ENCODE data around the gene TBC1D16.

Gene TBC1D16

DNA sequence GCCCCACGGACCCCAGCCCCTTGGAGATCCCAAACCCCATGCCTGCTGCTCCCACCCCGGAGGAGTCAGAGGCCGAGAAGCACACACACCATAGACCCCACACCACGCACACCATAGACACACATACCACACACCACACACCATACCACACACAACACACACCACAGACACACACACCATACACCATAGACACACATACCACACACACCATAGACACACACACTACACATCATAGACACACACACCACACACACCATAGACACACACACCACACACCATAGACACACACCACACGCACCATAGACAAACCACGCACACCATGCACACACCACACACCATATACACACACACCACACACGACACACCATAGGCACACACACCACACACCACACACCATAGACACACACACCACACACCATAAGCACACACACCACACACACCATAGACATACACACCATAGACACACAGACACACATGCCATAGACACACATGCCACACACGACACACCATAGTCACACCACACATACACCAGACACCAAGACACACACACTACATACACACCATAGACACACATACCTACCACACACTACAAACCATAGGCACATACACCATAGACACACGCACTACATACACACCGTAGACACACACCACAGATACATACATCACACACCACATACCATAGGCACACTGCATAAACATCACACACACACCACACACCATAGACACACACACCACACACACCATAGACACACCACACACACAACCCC lies 11.3 kb downstream of the TBC1D16 start:
- no peak for DNase-seq

GRCh38 chr17:80023481-80024205 lies 12.0 kb downstream of the TBC1D16 start:
- DNase-seq: no peak

- no peak for DNase-seq
Observed at GRCh38 chr17:80021600-80021999, 14.1 kb downstream of the TBC1D16 start.

DNA sequence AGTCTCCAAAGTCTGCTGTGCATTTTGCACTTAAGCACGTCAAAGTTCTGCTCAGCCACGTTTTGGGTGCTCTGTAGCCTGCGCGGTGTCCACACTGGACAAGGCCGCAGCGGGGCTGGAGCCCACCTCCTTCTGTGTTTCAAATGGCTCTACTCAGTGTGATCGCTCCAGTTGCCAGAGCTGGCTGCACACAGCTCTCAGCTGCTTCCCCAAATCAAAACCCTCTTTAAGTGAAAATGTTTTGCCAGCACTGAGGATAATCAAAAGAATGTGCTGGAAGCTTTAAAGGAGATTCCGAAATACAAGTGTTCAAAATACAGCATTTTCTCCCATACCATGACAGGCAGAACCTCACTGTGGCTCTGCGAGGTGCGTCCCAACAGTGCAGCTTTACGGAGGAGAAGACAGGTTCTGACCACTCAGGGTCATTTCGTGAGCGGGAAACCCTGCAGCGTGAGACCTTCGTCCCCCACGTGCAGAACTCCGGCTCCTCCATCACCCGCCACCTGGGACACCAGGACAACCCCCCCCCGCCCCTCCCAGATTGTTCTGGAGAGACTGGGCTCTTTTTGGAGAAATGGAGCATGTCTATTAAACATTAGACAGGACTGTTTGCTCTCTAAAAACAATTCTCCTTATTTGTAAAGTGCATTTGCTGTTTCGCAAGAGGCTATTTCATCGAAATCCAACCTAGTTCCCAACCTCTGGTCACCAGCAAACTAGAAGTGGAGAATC lies 16.6 kb downstream of the TBC1D16 start:
- DNase-seq: no peak

- no peak for DNase-seq
Observed at GRCh38 chr17:80017226-80018010, 18.3 kb downstream of the TBC1D16 start.

DNA sequence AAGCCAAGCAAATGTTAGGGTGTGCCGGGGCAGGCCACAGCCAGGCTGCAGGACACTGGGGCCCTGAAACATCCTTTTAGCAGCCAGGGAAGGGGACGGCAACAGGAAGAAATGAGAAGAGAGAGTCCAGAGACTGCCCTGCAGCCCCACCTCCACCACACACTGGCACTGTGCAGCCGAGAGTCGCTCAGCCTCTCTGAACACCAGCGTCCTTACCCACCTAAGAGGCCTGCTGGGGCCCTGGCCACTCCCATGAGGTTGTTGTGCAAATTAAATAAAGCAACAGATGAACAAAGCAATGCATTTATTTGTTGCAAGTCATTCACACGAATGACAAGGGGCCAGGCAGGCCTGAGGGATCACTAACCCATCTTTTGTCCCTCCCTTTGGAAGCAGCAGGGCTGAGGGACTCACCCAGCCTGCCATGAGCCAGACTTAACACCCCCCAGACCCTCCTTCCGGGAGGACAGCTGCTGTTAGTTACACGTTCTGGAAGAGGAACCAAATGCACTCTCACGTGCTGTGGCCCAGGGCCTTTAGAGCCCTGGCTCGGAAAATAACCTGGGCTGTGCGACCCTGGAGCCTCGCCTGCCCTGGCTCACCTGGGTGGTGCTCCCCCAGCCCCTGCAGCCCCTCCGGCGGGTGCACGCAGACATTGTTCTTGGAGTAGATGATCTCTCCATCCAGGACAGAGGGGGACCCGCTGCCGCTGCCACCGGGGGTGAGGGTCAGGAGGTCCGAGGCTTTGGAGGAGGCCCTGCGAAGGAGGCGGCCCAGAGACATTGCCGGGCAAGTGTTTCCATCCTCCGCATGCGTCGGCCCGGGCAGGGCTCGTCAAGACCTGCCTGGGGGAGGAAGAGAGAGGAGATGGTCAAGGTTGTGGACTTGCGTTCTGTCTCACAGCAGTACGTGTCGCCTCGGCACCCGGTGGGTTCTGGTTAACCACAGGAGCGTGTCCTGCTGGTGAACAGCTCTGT lies 22.6 kb downstream of the TBC1D16 start:
- no peak for DNase-seq

- DNase-seq: no peak
Observed at GRCh38 chr17:80011989-80012555, 23.6 kb downstream of the TBC1D16 start.

DNA sequence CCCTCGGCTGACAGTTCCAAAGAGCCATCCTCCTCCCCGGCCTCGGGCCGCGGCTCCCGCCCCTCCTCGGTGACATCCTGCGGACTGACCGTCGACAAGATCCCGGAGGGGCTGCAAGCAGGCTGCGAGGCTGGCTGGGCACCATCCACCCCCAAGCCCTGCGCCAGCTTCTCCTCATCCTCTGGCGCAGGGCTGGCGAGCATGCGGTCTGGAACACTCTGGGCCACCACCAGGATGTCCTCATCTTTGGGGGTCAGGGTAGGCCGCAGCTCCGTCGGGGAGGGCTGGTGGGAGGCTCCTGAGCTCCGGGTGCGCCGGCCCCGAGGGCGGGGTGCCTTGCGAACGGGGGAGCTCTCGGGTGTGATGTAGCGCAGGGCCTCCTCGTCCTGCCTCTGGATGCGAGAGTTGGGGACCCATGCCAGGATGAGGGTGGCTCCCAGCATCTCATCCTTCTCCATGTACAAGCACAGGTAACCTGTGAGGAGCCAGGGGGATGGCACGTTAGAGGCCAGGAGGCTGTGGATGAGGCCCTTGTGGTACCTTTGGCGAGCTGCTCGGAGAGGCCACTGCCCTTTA lies 25.3 kb downstream of the TBC1D16 start:
- no peak for DNase-seq

- no peak for DNase-seq
Observed at GRCh38 chr17:80009391-80010282, 26.0 kb downstream of the TBC1D16 start.

- no peak for DNase-seq
Observed at GRCh38 chr17:80008848-80009247, 26.8 kb downstream of the TBC1D16 start.

GRCh38 chr17:80008383-80008840 lies 27.3 kb downstream of the TBC1D16 start:
- DNase-seq: peak; percentile 78

DNA sequence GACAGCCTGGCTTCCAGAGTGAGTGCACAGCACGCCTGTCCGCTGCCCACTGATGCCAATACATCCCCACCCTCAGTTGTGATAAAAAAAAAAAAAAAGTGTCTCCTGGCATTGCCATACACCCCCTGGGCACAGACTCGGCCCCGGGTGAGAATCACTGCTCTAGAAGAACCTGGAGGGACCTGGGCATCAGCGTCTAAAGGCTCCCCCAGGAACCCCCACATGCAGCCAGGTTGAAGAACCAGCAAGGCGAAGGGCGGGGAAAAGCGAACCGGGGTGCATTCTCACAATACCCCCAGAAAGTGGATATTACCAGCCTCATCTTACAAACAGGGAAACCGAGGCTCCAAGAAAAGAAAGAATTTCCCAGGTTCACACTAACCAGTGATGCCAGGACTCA lies 27.7 kb downstream of the TBC1D16 start:
- no peak for DNase-seq

DNA sequence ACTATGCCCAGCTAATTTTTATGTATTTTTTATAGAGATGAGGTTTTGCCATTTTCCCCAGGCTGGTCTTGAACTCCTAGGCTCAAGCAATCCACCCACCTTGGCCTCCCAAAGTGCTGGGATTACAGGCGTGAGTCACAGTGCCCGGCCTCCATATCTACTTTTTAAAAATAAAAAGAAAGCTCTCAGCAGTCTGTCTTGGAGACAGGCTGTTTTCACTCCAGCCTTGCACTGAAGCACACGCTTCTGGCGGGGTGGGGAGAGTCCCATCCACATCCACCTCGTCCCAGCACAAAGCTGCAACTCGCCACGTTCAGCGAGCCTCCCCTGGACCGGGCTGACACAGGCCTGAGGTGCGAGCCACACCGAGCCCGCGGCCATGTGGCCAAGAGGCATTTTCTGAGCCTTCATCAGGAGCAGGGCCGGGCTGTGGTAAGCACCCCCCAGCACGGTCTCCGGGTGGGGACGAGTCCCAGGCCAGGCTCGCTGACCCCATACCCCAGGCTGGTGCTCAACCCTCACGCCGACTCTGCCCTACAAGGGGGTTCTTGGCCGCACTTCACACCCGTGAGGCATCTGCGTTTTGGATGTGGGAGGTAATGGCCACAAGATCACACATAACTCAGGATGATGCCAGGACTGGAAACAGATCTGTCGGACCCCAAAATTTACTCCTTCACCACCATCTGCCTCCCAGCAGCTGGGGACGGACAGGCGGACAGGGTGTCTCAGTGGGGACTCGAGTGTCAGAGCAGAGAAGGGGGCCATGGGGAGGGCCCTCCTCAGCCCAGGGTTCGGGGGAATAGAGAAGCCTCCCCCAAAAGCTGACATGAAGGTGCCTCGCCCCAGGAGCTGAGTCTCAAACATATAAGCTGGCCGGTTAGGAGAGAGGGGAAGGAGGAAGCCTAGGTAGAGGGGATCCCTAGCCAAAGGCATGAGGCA lies 28.6 kb downstream of the TBC1D16 start:
- DNase-seq: no peak

DNA sequence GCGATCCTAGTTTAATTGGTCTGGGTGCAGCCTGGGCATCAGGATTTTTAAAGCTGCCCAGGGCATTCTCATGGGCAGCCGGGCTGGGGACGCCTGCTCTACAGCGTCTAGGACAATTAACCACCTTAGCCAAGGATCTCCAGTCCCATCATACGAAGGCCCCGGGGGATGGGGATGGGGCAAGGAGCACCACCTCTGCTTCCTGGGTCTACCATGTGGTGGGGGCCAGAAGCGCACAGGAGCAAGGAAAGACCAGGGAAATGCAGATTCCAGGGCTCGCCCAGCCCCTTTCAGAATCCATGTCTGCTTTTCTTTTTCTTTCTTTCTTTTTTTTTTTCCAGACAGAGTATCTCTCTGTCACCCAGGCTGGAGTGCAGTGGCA lies 29.3 kb downstream of the TBC1D16 start:
- DNase-seq: no peak

DNA sequence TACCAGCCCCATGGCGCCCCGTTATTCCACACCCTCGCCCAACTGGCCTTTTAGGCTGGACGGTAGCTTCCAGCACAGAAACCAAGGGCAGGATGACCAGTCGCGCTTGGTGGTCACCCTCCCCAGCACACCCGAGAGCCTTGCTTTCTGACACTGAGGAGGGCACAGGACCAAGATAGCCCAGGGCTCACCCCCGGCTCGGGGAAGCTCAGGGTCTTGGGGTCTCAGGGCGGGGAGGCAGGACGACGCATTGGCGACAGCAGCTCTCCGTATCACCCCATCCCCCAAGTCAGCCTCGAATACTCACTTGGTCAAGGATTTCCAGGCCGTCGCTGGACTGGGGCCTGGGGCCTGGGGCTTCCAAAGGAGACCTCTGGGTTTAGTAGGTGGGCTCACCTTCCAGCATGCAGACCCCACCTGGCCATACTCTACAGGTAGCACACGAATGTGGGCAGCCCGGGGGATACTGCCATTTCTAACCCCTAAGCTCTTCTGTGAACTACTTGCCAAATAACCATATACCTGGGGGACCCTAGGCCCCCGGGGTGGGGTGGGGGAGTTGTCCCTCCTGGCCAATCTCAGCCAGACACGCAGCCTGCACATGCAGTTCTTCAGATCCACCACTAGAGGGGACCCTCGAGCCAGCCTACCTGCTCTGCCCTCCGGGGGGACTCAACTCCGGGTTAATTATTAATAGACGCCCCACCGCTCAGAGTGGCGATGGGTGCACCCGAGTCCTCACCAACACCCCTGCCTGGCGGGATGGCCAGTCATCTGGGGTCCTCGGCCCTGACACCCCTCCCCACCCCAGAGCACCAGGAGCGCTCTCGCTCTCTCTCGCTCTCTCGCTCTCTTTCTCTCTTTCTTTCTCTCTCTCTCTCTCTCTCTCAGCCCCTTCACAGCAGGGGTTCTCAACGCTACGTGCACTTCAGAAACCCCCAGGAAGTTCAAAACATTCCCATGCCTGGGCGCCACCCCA lies 30.0 kb downstream of the TBC1D16 start:
- DNase-seq: no peak

DNA sequence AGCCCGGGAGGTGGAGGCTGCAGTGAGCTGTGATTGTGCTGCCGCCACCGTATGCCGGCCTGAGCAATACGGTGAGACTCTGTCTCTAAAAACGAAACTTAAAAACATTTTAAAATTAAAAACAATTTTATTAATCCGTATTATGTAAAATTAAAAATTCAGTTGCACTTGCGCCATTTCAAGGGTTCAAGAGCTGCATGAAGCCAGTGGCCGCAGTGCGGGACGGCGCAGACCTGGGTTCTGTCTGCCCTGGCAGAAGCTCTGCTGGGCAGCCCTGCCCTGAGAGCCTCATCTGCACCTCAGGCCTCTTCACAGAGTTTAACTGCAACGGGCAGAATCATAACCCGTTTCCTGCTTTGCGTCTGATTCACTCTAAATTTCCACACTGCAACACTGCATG lies 31.7 kb downstream of the TBC1D16 start:
- DNase-seq: no peak
